ENCODE data around the gene RAMACL. TPM values are rescaled to one million over a fixed set of nuclear protein-coding genes. Genes with fewer than 3 reads are reported as not detected.

RAMACL gene
- total RNA-seq, 1 donor from 2014 or later: 1.7 TPM

DNA sequence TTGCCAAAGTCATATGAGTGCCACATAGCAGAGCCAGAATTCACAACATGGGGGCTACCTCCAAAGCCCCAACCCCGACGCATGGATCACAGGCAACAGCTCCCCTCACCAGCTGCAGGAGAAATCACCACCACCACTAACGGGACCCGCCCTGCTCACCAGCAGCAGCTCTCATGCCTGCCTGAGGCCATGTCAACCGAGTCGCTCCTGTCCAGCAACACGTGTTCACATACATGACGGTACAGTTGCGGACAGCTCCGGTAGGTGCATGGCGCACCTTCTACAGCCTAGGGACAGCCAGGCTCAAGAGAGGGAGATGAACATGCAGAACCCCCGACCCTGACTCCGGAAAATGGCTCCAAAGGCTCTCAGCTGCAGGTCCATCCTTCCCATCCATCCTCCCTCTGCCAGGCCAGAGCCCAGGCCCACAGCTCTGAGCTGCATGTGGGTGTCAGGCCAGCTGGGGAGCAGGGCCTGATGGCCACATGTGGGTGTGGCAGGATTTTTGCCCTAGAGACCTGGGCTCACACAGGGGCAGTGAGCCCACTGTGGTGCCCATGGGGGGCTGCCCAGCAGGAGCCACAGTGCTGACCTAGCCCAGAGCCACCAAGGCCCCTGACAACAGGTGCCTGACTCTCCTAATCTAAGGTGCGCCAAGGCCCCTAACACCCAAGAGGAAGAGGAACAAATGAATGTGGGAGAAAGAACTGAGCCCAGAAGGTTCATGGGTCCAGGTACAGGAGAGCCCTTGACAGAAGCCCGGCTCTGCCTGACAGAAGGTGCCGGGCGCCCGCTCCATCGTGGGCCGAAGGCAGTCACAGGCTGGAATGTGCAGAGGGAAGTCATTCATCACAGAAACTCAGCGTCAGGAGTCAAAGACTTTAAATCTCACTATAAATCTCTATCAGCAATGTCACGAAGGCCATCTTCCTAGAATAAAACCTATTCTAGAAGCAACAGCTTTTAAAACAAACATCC, 30.1 kb upstream of the RAMACL start:
- Mint-ChIP-seq H3K4me3 (ENCODE audit: low read depth) (no peak overlapping the region), H3K27me3 (no peaks in the 10 kb centered on the region), H3K9me3 (ENCODE audit: low read depth) (no peaks in the 10 kb centered on the region), H3K36me3 (ENCODE audit: insufficient read depth) (peaks cover 12% of the 10 kb centered on the region), H3K27ac (no peak overlapping the region), H3K4me1 (ENCODE audit: low read depth) (peaks cover 7% of the 10 kb centered on the region)
- TF ChIP-seq, protein P1, sequence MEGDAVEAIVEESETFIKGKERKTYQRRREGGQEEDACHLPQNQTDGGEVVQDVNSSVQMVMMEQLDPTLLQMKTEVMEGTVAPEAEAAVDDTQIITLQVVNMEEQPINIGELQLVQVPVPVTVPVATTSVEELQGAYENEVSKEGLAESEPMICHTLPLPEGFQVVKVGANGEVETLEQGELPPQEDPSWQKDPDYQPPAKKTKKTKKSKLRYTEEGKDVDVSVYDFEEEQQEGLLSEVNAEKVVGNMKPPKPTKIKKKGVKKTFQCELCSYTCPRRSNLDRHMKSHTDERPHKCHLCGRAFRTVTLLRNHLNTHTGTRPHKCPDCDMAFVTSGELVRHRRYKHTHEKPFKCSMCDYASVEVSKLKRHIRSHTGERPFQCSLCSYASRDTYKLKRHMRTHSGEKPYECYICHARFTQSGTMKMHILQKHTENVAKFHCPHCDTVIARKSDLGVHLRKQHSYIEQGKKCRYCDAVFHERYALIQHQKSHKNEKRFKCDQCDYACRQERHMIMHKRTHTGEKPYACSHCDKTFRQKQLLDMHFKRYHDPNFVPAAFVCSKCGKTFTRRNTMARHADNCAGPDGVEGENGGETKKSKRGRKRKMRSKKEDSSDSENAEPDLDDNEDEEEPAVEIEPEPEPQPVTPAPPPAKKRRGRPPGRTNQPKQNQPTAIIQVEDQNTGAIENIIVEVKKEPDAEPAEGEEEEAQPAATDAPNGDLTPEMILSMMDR (IDR thresholded peaks at IDR 0.05; ENCODE audit: unreplicated experiment): no peak
- no peak for DNase-seq (ENCODE audit: low spot score, unreplicated experiment)

DNA sequence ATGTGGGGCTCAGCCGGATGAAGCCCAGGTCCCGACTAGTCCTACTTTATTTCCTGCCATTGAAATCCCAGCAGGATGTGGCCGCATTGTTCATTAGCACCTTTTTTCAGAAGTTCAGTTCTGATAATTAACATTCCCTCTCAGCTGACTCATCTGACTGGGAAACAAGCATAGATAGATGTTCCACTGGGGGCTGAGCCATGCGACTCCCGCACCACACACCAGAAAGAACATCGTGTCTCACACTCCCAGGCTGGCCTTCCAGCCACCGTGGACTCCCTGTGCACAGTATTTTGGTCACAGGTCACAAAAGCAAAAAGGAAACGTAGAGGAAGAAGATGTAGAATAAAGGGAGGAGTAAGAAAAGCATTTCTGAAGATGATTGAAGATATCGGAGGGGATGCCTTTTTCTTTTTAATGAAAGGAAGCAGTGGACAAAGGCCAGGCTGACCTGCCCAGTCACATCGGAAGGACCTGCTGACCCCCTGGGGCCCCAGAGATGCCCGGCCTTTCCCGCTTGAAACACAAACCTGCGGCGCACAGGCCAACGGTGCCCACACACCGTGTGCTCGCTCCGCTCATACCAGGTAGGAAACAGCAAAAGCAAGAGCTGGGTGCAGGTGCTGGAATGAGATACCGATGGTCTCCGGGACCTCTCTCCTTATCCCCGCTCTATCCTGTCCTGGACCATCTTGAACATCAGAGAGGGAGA, 28.7 kb upstream of the RAMACL start:
- no peak overlapping the region for H3K4me3 Mint-ChIP-seq (ENCODE audit: low read depth)
- peaks cover 7% of the 10 kb centered on the region for H3K4me1 Mint-ChIP-seq (ENCODE audit: low read depth)
- TF ChIP-seq, protein P1 (IDR thresholded peaks at IDR 0.05; ENCODE audit: unreplicated experiment): no peak
- H3K36me3 Mint-ChIP-seq (ENCODE audit: insufficient read depth): peaks cover 12% of the 10 kb centered on the region
- no peak overlapping the region for H3K27ac Mint-ChIP-seq
- no peak for DNase-seq (ENCODE audit: low spot score, unreplicated experiment)
- H3K9me3 Mint-ChIP-seq (ENCODE audit: low read depth): no peaks in the 10 kb centered on the region
- H3K27me3 Mint-ChIP-seq: no peaks in the 10 kb centered on the region

DNA sequence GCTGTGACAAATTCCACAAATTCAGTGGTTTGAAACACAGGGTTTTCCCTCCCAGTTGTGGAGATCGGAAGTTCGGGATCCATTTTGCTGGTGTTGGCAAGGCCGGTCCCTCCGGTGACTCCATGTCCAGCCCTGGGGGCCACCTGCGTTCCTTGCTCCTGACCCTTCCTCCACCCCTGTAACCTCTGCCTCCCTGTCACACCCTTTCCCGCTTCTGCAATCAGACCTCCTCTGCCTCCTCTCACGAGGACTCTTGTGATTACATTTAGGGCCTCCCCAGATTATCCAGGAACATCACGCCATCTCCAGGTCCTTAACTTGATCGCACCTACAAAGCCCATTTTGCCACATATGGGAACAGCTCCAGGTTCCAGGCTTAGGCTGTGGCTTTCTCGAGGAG, 28.1 kb upstream of the RAMACL start:
- H3K4me1 Mint-ChIP-seq (ENCODE audit: low read depth): peaks cover 7% of the 10 kb centered on the region
- H3K9me3 Mint-ChIP-seq (ENCODE audit: low read depth): no peaks in the 10 kb centered on the region
- H3K27ac Mint-ChIP-seq: peak overlapping the region; percentile 35
- H3K36me3 Mint-ChIP-seq (ENCODE audit: insufficient read depth): peaks cover 12% of the 10 kb centered on the region
- H3K27me3 Mint-ChIP-seq: no peaks in the 10 kb centered on the region
- TF ChIP-seq, protein P1 (IDR thresholded peaks at IDR 0.05; ENCODE audit: unreplicated experiment): no peak
- no peak for DNase-seq (ENCODE audit: low spot score, unreplicated experiment)
- no peak overlapping the region for H3K4me3 Mint-ChIP-seq (ENCODE audit: low read depth)

DNA sequence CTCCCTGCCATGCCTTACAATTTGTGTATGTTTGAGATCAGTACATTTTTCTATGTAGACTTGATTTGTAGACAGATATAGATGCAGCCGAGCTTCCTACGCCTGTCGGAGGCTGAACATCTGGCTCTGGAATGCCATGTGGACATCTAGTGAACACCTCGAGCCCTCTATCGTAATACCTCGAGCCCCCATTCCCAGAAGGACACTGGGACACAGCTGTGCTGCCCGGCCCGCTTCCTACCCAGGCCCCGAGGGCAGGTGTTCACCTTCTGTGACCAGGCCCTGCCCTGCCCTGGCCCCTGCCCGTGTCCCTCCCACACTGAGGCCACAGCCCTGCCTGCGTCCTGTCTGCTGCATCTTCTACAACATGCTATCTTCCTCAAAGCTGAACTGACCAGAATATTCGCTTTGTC, 27.7 kb upstream of the RAMACL start:
- no peak overlapping the region for H3K4me3 Mint-ChIP-seq (ENCODE audit: low read depth)

GRCh38 chr6:166613027-166613426, 26.5 kb upstream of the RAMACL start:
- H3K4me3 Mint-ChIP-seq (ENCODE audit: low read depth): no peak overlapping the region
- no peaks in the 10 kb centered on the region for H3K9me3 Mint-ChIP-seq (ENCODE audit: low read depth)
- peaks cover 7% of the 10 kb centered on the region for H3K4me1 Mint-ChIP-seq (ENCODE audit: low read depth)
- no peak for DNase-seq (ENCODE audit: low spot score, unreplicated experiment)
- H3K27ac Mint-ChIP-seq: no peak overlapping the region
- TF ChIP-seq, protein P1 (IDR thresholded peaks at IDR 0.05; ENCODE audit: unreplicated experiment): no peak
- no peaks in the 10 kb centered on the region for H3K27me3 Mint-ChIP-seq
- H3K36me3 Mint-ChIP-seq (ENCODE audit: insufficient read depth): peaks cover 6% of the 10 kb centered on the region

More for the DNA sequence above, 27.7 kb upstream of the RAMACL start:
- Mint-ChIP-seq H3K9me3 (ENCODE audit: low read depth) (no peaks in the 10 kb centered on the region), H3K27me3 (no peaks in the 10 kb centered on the region), H3K4me1 (ENCODE audit: low read depth) (peaks cover 7% of the 10 kb centered on the region), H3K36me3 (ENCODE audit: insufficient read depth) (peaks cover 13% of the 10 kb centered on the region), H3K27ac (peak overlapping the region; percentile 35)
- TF ChIP-seq, protein P1 (IDR thresholded peaks at IDR 0.05; ENCODE audit: unreplicated experiment): no peak
- no peak for DNase-seq (ENCODE audit: low spot score, unreplicated experiment)

All from progenitor cell of endocrine pancreas (in vitro differentiated cells).